HPDE6-E6E7 (cell line): ENCODE data around the gene SND1.
"Not testable (repeated sequence)": the region's sequence is repeated elsewhere in the genome, so short reads cannot be mapped to it uniquely, and the experiment has no call there.

Source experiments
- DNase-seq: peaks from one replicate; pipeline ENCODE4 v3.0.0; 2011; ENCODE audit warnings: missing footprints; ENCODE audit errors: extremely low spot score

The SND1 gene

DNA sequence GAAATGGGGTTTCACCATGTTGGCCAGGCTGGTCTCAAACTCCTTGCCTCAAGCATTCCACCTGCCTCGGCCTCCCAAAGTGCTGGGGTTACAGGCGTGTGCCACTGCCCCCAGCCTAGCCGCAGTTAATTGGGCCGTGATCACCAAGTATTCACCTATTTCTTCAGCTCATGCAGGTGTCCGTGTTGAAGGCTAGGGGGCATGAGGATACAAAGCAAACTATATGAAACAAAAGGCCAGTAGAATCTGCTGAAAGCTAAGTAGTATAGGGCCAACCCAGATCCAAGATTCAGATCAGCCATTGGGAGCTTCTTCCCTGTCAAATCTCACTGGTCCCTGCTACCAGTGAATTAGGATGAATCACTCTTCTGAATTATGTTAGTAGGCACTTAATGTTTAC is 305.9 kb downstream of the SND1 start:
- no peak for DNase-seq

DNA sequence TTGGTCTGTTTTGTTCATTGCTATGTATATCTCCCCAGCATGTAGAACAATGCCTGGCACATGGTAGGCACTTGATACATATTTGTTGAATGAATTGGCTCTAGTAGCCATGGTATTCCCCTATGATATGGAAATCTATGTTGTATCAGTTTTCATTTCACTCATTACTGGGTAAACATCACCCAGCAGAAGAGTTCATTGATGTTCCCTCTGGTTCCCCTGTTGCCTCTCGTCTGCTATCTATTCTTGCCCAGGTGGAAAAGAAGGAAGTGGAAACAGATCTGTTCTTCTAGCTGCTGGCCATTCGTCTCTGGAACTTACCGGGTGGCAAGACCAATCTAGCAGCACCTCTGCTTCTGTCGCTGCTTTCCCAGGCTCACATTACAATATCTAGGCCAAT is 307.8 kb downstream of the SND1 start:
- no peak for DNase-seq

DNA sequence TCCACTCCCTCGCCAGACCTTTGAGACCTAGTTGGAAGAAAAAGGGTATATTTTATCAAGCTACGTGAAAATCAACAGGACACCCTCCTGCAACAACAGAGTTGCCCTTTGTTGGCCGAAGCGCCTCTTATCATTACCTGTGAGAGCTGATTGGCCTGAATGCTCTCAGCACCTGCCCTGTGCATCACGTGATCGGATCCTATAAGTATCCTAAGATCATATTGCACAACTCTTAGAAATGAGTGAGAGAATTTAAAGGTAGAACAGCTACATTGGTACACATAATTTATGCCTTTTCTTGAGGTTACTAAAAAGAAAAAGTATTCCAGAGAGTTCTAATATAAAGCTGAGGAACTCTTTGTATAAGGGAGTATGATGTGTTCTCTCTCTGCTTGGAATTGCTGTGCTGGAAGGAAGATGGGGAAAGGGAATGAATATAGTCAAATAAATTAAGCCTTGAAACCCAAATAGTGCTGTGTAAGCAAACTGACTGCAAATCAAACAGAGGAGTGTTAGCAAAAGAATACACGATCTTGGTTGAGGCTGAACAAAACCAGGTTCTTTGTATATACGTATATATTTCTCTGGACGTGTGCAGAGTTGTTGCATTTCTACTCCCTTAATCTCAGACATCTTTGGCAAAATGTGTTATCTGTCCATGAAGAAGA is 309.9 kb downstream of the SND1 start:
- no peak for DNase-seq

DNA sequence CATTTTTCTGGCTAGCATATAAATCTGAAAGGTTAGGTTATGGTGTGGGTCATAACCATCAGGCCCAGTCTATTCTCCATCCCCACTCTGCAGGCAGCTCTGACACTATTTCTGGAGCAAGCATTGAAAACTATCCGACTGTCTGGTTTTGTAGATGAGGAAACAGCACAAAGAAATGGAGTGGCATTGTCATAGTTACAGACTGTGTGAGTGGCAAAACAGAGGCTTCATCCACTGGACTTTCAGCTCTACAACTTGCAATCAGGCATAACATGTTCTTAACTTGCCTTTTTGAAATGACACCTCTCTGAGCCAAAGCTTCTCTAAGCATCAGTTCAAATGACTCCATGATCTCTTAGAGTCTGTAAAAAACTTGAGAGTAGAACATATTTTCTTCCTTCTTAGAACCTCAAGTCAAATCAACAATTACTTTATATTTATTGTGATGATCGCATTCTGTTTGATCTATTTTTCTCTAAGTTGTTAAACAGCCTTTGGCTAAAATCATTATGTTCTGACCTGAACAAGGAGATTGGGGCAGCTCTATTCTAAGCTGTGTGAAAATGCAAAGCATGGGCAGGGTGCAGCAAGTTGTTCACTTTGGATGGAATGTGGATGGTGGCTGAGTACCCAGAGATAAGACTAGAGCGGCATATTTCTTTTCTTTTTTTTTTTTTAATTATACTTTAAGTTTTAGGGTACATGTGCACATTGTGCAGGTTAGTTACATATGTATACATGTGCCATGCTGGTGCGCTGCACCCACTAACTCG is 310.8 kb downstream of the SND1 start:
- DNase-seq: no peak

DNA sequence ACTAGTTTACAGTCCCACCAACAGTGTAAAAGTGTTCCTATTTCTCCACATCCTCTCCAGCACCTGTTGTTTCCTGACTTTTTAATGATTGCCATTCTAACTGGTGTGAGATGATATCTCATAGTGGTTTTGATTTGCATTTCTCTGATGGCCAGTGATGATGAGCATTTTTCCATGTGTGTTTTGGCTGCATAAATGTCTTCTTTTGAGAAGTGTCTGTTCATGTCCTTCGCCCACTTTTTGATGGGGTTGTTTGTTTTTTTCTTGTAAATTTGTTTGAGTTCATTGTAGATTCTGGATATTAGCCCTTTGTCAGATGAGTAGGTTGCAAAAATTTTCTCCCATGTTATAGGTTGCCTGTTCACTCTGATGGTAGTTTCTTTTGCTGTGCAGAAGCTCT is 311.9 kb downstream of the SND1 start:
- DNase-seq: not testable (repeated sequence)

DNA sequence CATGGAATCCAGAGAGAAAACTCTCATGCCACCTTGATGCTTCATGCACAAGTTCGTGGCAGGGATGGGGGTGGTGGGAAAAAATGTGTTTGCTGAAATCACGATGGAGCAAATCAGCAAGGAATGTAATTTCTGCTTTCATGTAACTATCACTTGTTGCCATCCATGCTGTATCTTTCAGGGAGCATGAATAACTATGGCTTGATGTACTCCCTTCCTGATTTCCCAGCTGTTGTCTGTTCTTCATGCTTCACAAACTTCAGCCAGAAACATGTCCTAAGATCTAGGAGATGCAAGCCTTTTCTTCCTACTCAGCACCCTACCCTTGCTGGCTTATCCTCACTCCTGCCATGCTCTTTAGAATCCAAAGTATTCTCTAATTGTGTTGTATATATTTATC is 315.3 kb downstream of the SND1 start:
- DNase-seq: no peak

DNA sequence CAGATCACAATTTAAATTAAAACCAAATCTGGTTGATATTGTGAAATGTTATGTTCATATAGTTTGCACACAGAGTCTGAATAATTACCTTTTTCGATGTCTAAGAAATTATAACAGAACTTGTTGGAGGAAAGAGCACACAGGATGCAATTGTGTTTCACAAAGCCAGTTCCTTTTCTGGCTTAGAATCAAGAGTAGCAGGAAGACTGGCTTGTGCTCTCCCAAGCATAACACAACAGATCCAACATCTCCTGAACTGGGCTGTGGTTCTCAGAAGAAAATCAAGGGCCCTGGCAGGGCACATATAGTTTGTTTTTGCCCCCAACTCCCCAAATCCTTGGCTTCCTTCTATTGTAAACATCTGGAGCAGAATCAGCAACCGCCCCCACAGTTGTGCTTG is 316.6 kb downstream of the SND1 start:
- DNase-seq: no peak

DNA sequence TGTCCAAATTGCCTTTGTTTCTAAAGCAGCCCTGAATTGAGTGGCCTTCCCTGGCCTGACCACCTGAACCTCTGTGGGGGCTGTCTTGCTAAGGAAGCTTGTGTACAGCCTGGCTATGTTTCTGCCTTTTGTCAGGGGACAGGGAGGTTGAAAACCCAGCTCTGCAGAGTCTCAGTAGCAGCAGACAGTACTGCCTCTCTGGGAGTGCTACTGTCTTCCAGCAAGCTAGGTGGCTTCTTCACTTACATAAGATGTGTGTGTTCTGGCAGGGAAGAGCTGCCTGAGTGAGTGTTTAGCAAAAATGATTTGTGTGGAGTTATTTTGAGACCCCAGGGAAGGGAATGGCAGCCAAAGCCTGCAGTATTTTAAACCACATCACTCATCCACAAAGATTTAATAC is 321.8 kb downstream of the SND1 start:
- no peak for DNase-seq

DNA sequence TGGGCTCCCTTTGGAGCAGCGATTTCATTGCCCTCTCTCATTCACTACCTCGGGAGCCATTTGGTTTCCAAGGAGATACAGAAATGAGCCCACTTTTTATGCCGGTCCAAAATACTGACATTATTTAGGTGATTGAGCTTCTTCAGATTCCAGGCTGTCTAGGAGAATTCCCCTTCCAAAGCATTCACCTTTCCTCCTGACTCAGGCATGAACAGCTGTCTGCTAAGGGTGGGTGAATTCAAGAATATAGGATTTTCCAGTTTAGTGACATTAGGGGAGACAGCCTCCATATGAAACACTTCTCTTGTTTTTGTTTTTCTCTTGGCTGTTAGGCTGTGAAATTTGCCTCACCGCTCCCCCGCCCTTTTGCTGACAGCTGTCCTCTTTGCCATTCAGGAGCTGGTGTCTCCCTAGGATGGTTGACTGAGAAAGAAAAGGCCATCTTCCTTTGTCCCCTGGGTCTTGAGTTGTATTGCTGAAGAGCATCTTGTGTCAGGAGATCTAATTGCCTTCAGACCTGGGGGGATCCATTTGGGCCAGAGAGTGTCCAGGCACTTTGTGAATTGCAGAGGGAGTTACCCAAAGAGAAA is 322.5 kb downstream of the SND1 start:
- no peak for DNase-seq

DNA sequence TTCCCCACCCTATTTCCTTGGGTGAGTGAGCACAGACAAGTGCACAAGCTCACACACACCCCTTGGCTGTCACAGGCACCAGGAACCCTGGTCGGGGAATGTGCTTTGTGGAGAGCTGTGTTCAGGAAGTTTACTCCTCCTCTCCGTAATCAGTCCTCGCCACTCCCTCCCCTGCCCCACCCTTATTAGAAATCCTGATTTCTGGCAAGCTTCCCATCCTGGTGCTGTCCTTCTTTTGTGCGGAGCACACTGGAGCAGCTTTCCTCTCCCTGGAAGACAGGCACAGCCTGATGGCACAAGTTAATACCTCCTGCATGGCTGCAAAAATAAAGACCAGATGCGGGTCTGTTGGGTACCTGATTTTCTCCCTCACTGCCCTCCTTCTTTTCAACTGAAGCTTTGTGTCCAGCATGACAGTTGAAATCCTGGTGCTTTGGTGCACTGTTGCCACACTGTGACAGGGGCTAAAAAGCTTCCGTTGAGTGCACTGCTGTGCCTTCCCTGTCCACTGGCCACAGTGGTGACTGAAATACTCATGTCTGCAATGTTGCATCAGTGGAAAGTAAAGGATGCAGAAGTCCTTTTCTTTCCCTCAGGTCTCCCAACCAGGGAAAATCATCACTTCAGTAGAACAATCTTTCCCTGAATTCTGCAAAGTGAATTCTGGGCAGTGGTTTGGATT is 324.2 kb downstream of the SND1 start:
- no peak for DNase-seq

DNA sequence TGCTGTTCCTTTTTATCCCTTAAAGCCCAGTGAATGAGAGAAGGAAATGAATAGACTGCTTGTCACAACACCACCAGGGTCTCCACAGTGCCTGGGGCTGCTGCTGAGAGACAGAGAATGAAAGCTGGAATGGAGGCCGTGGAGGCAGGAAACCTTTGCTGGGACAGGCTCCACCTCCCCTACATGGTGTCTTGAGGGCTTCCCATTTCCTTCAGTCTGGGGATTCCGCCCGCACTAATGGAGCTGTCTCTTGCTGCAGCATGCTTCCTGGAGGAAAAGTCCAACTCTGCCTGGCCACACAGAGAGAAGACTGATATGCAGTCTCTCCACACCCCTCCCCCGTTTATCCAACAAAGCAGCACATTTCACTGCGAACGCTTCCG is 324.7 kb downstream of the SND1 start:
- DNase-seq: no peak

DNA sequence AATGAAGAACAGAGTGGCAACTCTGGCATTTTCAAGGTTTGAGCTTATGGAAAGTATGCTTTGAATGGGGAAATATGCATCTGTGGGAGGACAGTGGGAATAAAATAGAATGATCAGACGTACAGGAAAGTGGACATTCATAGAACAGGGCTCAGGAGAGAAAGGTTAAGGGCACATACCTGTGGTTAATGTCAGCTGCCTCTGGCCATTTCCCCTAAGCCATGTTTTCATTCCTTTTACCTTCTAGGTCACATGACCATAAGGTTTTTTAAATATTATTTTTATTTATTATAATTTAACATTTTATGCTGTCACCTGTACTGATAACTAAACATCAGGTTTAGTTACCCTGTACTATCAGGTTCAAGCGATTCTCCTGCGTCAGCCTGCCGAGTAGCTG is 326.4 kb downstream of the SND1 start:
- DNase-seq: no peak

DNA sequence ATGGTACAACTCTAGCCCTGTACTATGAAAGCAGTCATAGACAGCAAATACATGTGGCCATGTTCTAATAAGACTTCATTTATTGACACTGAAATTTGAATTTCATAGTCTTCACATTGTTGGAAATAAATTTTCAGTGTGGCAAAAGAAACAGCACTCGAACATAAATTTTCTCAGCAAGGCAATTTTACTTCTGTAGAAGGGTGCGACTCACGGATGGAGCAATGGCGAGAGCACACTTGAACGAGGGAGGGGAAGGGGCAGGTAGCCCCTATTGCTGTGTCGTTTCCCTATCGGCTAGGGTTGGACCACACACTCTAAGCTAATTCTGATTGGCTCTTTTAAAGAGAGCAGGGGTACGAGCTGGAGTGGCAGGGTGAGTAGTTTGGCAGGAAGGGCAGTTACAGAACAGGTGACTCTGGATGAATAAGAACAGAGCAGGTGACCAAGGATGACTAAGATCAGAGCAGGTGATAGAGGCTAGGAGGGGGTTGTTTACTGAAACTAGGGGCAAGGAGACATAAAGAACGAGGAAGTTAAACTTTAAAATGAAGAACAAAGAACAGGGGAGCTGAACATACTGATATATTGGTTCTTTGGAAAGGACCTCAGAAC is 327.2 kb downstream of the SND1 start:
- no peak for DNase-seq

DNA sequence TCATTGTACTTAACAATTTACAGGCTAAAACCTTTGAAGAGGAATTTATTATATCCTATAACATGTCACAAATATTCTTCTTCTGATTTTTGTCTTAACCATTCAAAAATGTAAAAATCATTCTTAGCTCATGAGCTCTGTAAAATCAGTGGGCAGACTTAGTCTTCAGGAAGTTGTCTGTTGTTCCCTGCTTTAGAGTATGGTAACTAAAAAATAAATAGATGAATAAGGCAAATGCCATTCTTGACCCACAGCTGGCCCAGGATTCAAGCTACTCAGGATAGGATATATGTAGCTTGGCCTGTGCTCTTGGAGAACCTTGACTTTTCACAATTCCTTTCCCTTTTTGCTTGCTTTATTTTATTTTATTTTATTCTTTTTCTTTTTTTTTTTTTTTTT is 327.7 kb downstream of the SND1 start:
- no peak for DNase-seq

DNA sequence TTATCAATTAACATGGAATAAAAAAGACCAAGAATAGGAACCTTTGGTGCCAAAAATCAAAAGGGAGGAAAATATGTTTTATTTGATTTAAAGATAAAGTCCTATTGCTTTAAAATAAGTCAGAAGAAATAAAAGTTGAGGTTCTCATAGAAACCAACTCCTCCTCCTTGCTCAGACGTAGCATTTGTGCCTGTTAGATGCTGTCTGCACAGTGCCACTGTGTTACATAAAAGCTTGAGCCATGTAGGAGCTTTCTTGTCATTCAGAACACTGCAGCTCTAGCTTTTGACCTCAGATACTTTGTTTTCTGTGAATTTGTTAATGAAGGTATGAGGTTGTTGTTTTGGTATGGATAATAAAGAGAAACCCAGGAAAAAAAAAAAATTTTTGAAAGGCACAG is 328.9 kb downstream of the SND1 start:
- no peak for DNase-seq

DNA sequence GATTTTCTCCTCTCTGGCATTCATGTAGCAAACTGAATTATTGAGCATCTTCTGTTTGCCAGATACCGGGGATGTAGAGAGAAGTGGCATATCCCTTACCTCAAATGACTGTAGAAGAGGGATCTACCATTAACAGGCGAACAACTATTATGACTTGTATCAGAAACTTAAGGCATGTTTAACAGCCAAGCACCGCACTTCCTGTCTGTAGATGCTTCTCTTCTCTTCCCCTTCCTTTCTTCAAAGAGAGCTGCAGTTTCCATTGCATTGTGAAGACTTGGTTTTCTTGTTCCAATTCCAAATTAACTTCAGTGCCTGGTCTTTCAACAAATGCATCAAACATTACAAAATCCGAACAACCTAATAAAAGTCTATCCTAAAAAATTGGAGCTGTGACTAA is 330.0 kb downstream of the SND1 start:
- DNase-seq: no peak

DNA sequence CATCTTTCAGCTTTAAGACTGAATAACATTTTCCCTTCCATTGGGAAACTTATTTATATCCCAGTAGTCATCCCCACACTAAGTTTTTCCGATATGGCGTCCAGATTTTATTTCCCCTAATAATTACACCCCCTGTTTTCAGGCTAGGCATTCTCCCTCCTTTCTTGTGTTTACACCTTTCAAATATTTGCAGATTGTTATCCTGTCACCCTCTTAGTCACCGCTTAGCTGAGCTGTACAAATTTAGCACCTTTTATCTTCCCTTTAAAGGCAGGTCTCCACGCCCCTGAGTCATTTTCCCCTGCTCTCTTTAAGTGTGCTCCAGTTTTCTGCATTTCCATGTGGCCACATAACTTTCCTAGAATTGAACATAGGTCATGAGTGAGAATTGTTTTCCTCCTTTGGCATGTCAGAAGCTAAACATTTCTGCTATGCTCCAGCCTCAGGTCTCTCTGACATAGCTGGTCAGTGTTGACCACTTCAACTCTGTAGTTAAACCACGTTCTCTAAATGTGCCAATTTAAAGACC is 331.9 kb downstream of the SND1 start:
- no peak for DNase-seq

DNA sequence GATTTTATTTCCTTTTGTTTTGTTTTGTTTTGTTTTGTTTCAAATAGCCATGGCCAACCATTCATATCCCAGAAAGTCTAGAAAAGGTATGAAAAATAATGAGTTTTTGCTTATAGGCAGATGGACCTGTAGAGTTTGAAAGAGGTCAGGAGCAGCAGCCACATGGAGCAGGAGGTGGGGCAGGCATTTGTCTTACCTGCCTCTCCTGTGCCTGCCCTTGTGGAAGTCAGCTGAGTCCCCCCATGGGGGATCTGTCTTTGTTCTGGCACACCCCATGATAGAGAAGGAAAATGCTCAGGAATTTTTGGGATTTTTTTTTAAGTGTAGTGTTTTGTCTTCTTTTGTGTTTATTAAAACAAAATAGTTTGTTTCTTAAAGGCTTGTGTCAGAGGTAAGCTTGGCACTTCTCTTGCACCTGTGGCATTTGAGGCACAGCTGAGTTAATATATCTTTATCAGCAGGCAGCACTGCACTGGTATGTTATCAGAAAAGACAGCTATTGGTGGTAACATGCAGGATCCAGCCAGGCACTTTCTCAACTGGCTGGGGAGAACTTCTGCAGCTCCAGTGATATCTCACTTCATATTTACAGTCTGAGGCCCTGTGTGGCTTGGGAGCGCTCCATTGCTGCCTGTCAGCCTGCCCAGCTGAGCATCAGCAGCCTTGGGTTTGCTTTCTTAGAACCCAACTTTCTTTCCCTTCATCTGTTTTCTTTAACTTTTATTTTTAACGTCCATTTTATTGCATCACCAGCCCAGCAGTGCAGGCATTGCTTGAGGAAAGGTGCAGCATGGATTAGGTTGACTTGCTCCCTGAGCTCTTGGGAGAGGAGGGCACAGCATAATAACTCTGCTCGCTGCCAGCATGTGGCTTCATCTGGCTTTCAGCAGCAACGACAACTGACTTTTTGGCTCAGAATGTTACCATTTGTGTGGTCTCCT is 334.9 kb downstream of the SND1 start:
- DNase-seq: no peak

DNA sequence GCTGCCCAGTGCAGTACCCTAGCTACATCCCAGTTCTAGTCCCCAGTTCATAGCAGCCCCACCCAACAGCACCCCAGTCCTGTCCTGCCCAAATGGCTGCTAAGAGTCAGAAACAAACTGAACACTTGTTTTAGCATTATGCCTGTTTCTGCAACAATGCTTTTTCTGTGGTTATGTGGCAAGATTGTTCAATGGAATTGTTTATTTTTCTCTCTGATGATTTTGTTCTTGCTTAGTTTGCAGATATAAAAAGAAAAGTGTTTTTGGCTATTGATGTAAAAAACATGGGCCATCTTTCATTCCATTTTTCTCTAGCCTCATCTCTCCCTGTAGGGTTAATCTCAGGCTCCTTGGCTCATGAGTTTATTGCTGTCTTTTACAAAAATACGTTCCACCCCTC is 336.8 kb downstream of the SND1 start:
- no peak for DNase-seq

DNA sequence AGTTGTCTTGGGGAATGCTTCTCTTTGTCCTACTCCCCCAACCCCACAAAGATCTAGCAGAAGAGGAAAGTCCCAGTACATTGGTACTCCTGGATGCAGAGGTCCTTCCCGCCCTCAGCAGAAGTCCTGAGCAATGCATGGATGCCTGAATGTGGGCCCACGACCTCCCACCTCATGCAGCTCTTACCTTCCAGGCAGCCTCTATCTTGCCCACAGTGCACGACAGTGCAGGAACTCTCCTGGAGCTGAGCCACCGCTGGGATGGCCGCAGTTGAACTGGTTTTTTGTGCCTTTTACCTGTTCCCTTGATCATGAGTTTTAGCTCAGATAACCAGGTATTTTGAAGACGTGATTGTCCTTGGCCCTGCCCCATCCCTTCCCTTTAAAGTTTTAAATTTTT is 341.3 kb downstream of the SND1 start:
- DNase-seq: no peak

DNA sequence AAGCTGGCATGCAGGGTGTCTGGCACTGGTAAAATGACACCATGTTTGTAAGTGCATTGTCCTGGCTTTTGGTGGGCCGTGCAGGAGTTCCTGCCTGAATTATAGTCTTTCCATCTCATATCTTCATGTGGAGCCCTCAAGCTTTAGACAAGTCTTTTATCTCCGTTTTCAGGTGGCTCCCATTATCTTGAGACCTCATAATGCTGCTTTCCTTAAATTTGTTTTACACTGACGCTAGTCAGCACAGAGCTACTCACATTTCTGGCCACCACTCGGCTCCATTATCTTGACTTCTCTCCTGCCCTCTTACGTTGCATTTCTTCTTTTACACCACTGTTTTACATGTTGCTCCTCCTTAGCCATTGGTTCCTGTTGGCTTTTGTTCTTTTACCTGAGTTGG is 342.0 kb downstream of the SND1 start:
- no peak for DNase-seq
